Measurements from ENCODE around the gene MAP3K14. TPM values are rescaled to one million over a fixed set of nuclear protein-coding genes. Genes with fewer than 3 reads are reported as not detected.

Gene MAP3K14
- polyA plus RNA-seq, 3 donors, result 1.4 to 29.9 (median 3.8) TPM

GRCh38 chr17:45263477-45263860 lies 53.4 kb downstream of the MAP3K14 start:
- Histone ChIP-seq H3K9ac (ENCODE audit: insufficient read depth, low read length, poor library complexity, severe bottlenecking) (no peak overlapping the region), H3K4me1 (ENCODE audit: control insufficient read depth in 1 of 2, insufficient read depth in 2 of 2, low read length in 2 of 2) (peaks cover 6 to 25% of the 10 kb centered on the region in 2 donors), H3K4me2 (replicated peaks; ENCODE audit: extremely low read depth, low read length, poor library complexity, severe bottlenecking) (no peak overlapping the region), H2AFZ (ENCODE audit: insufficient read depth, low read depth, low read length, poor library complexity, severe bottlenecking) (no peak overlapping the region), H3K4me3 (replicated peaks in 1 of 3; ENCODE audit: low read depth in 2 of 3, low read length in 3 of 3) (no peak overlapping the region), H3K79me2 (ENCODE audit: insufficient read depth, low read length) (no peaks in the 10 kb centered on the region), H3K36me3 (replicated peaks in 1 of 2; ENCODE audit: control insufficient read depth in 1 of 2, insufficient read depth in 2 of 2, low read length in 2 of 2) (peaks cover 52 to 59% of the 10 kb centered on the region in 2 donors), H3K27ac (ENCODE audit: low read depth in 1 of 2, low read length in 2 of 2) (no peak overlapping the region), H3K27me3 (ENCODE audit: control insufficient read depth in 2 of 2, insufficient read depth in 2 of 2, low read length in 2 of 2) (peaks cover 0 to 5% of the 10 kb centered on the region in 2 donors), H4K20me1 (ENCODE audit: insufficient read depth, low read length) (peaks cover 64% of the 10 kb centered on the region), H3K9me3 (replicated peaks in 1 of 2; ENCODE audit: control insufficient read depth in 1 of 2, insufficient read depth in 1 of 2, low read length in 2 of 2) (no peaks in the 10 kb centered on the region)
- WGBS (ENCODE audit: insufficient coverage), result 100% methylated on average over 2 of the region's 7 CpGs
- H3K36me3 Mint-ChIP-seq, result peaks cover 51 to 58% of the 10 kb centered on the region in 2 donors
- intact Hi-C loops (cut with micrococcal nuclease), result no loop called here
- H3K27me3 Mint-ChIP-seq (ENCODE audit: low read depth in 3 of 3), result peaks cover 2 to 13% (median 9%) of the 10 kb centered on the region in 3 donors
- H3K4me1 Mint-ChIP-seq, result peaks cover 21% of the 10 kb centered on the region
- peaks cover 0 to 2% (median 0%) of the 10 kb centered on the region in 7 donors for H3K9me3 Mint-ChIP-seq
- TF ChIP-seq, protein P1, sequence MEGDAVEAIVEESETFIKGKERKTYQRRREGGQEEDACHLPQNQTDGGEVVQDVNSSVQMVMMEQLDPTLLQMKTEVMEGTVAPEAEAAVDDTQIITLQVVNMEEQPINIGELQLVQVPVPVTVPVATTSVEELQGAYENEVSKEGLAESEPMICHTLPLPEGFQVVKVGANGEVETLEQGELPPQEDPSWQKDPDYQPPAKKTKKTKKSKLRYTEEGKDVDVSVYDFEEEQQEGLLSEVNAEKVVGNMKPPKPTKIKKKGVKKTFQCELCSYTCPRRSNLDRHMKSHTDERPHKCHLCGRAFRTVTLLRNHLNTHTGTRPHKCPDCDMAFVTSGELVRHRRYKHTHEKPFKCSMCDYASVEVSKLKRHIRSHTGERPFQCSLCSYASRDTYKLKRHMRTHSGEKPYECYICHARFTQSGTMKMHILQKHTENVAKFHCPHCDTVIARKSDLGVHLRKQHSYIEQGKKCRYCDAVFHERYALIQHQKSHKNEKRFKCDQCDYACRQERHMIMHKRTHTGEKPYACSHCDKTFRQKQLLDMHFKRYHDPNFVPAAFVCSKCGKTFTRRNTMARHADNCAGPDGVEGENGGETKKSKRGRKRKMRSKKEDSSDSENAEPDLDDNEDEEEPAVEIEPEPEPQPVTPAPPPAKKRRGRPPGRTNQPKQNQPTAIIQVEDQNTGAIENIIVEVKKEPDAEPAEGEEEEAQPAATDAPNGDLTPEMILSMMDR (IDR thresholded peaks at IDR 0.05), result no peak
- DNase-seq, result no peak
- H3K27ac Mint-ChIP-seq, result no peak overlapping the region
- H3K4me3 Mint-ChIP-seq, result no peak overlapping the region

DNA sequence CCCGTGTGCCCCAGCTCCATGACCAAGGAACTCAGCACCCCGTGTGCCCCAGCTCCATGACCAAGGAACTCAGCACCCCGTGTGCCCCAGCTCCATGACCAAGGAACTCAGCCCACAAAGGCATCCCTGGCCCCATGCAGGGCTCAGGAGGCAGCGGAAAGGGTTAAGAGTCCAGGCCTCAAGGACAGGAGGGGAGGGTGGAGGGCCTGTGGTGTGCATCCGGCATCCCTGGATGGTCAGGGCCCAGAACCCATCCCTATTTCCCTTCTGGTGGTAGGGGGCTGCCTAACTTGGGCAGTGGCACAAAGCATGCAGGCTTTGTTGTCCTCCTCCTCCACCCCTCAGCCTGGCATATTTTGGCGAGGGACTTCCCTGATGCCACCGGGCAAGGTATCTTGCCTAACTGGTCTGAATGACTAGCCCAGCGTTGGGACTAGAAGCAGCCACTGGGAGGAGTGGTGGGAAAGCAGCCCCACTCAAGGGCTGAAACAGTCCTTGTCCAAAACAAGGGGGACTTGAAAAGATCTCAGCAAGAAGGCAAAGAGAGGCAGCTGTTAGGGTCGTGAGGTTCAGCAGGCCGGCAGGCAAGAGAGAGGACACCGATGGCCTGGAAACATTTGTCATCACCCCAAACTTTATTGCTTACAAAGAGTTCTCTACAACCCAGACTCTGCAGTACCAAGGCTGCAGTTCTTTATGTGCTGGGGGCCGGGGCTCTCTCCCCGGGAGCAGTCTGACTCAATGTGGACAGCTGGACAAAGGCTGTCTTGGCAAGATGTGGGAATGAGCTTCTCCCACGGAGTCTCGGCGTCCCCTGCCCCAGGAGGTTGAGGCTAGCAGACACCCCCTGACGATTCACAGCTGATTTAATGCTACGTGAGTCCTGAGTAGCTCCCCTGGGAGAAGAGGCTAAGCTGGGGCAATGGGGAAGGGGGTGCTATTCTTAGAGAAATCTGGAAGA lies 54.0 kb downstream of the MAP3K14 start:
- TF ChIP-seq, protein P1 (IDR thresholded peaks at IDR 0.05), result no peak
- Histone ChIP-seq H3K4me3 (replicated peaks in 1 of 3; ENCODE audit: low read depth in 2 of 3, low read length in 3 of 3) (peak overlapping the region in 2 of 3 experiments; percentile 48 to 85), H3K27ac (ENCODE audit: low read depth in 1 of 2, low read length in 2 of 2) (peak overlapping the region in 1 of 2 donors; percentile 14), H3K9ac (ENCODE audit: insufficient read depth, low read length, poor library complexity, severe bottlenecking) (peak overlapping the region; percentile 74), H3K27me3 (ENCODE audit: control insufficient read depth in 2 of 2, insufficient read depth in 2 of 2, low read length in 2 of 2) (peaks cover 0 to 5% of the 10 kb centered on the region in 2 donors), H4K20me1 (ENCODE audit: insufficient read depth, low read length) (peaks cover 67% of the 10 kb centered on the region), H3K9me3 (replicated peaks in 1 of 2; ENCODE audit: control insufficient read depth in 1 of 2, insufficient read depth in 1 of 2, low read length in 2 of 2) (no peaks in the 10 kb centered on the region), H2AFZ (ENCODE audit: insufficient read depth, low read depth, low read length, poor library complexity, severe bottlenecking) (no peak overlapping the region), H3K36me3 (replicated peaks in 1 of 2; ENCODE audit: control insufficient read depth in 1 of 2, insufficient read depth in 2 of 2, low read length in 2 of 2) (peaks cover 45 to 52% of the 10 kb centered on the region in 2 donors), H3K4me1 (ENCODE audit: control insufficient read depth in 1 of 2, insufficient read depth in 2 of 2, low read length in 2 of 2) (peaks cover 6 to 28% of the 10 kb centered on the region in 2 donors), H3K79me2 (ENCODE audit: insufficient read depth, low read length) (no peaks in the 10 kb centered on the region), H3K4me2 (replicated peaks; ENCODE audit: extremely low read depth, low read length, poor library complexity, severe bottlenecking) (peak overlapping the region; percentile 96)
- Mint-ChIP-seq H3K4me1 (peaks cover 25% of the 10 kb centered on the region), H3K36me3 (peaks cover 44 to 51% of the 10 kb centered on the region in 2 donors), H3K4me3 (peak overlapping the region; percentile 88 to 92), H3K27ac (peak overlapping the region in 1 of 7 donors; percentile 61), H3K27me3 (ENCODE audit: low read depth in 3 of 3) (peaks cover 2 to 14% (median 8%) of the 10 kb centered on the region in 3 donors), H3K9me3 (peaks cover 0 to 2% (median 0%) of the 10 kb centered on the region in 7 donors)
- no peak for DNase-seq
- WGBS (ENCODE audit: insufficient coverage), result 73% methylated on average over 11 of the region's 18 CpGs
- intact Hi-C loops (cut with micrococcal nuclease), result no loop called here
